ENCODE measurements around the gene ANGPTL8. TPM values are rescaled to one million over a fixed set of nuclear protein-coding genes. Genes with fewer than 3 reads are reported as not detected.
A peak's percentile ranks its signal among the peaks of the same experiment; 100 is the strongest.

Gene ANGPTL8, protein sequence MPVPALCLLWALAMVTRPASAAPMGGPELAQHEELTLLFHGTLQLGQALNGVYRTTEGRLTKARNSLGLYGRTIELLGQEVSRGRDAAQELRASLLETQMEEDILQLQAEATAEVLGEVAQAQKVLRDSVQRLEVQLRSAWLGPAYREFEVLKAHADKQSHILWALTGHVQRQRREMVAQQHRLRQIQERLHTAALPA
- not detected in 2 replicates for total RNA-seq (2014; rRNA removed; shearing (Covaris generic))

DNA sequence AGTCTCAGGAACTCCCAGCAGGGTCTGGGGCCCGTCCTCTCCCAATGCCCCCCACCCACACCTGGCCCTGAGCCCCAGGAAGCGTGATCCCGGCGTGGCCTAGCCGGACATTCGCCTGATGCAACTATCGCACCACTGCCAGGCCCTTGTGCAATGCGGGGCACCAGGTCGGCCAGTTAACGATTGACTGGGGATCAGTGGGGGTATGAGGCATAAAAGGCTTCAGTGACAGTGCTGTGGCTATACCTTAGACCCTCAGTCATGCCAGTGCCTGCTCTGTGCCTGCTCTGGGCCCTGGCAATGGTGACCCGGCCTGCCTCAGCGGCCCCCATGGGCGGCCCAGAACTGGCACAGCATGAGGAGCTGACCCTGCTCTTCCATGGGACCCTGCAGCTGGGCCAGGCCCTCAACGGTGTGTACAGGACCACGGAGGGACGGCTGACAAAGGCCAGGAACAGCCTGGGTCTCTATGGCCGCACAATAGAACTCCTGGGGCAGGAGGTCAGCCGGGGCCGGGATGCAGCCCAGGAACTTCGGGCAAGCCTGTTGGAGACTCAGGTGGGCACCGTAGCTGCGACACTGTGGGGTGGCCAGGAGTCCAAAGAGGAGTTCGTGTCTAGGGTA, at the start of gene ANGPTL8:
TSS of gene ANGPTL8 (plus strand) at position 243 of the 624 bp plus-strand sequence. CDS start at position 262, 19 bp downstream.
- in situ Hi-C loops (cut with HindIII; ENCODE audit: low sequenced_read_pairs) = no loop called here
- no peak for DNase-seq (ENCODE audit: low spot score)

DNA sequence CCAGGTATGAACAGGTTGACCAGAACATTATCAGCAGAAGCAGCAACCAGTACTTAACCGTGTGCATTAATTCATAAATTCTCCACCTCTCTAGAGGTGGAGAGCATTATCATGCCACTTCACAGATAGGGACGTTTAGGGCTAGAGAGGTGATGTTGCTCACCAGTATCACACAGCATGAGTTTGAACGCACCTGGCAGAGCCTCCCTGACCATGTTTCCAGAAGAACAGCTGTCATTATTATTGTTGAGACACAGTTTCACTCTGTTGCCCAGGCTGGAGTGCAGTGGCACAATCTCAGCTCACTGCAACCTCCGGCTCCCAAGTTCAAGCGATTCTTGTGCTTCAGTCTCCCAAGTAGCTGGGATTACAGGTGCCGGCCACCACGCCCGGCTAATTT, 48.9 kb upstream of the ANGPTL8 start:
- no peak for DNase-seq (ENCODE audit: low spot score)

DNA sequence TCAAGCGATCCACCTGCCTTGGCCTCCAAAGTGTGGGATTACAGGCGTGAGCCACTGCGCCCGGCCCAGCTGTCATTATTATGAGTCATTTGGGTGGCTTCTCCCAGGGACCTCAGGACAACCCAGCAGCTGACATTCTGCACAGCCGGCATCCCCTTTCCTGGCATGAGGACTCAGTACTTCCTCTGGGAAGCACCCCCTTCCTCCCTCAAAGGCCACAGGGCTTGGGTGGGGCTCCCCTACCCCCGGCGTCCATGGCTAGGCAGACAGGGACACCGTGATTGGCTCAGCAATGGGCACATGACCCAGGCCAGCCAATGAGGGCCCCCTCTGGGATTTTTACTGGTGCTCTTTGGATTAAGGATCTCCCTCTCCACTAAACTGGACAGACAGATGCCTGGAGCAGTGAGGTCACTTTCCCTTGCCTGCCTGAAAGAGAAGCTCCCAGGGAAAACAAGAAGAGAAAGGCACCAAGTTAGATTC, 48.1 kb upstream of the ANGPTL8 start:
- DNase-seq (ENCODE audit: low spot score) = no peak
- in situ Hi-C loops (cut with HindIII; ENCODE audit: low sequenced_read_pairs) = no loop called here

More for the DNA sequence above, 48.9 kb upstream of the ANGPTL8 start:
- in situ Hi-C loops (cut with HindIII; ENCODE audit: low sequenced_read_pairs) = no loop called here

DNA sequence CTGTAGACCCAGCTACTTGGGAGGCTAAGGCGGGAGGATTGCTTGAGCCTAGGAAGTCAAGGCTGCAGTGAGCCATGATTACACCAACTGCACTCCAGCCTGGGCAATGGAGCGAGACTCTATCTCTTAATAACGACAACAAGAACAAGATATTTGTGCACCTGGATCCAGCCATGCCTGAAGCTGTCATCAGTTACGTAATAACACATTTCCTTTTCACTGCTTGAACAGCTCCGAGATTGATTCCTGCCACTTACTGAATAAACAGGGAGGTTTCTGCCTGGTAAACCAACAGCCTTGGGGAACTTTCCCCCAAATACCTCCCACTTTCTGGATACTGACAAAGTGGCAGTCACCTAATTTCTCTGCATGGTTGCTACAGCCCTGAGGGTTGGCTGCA, 47.5 kb upstream of the ANGPTL8 start:
- in situ Hi-C loops (cut with HindIII; ENCODE audit: low sequenced_read_pairs) = no loop called here

DNA sequence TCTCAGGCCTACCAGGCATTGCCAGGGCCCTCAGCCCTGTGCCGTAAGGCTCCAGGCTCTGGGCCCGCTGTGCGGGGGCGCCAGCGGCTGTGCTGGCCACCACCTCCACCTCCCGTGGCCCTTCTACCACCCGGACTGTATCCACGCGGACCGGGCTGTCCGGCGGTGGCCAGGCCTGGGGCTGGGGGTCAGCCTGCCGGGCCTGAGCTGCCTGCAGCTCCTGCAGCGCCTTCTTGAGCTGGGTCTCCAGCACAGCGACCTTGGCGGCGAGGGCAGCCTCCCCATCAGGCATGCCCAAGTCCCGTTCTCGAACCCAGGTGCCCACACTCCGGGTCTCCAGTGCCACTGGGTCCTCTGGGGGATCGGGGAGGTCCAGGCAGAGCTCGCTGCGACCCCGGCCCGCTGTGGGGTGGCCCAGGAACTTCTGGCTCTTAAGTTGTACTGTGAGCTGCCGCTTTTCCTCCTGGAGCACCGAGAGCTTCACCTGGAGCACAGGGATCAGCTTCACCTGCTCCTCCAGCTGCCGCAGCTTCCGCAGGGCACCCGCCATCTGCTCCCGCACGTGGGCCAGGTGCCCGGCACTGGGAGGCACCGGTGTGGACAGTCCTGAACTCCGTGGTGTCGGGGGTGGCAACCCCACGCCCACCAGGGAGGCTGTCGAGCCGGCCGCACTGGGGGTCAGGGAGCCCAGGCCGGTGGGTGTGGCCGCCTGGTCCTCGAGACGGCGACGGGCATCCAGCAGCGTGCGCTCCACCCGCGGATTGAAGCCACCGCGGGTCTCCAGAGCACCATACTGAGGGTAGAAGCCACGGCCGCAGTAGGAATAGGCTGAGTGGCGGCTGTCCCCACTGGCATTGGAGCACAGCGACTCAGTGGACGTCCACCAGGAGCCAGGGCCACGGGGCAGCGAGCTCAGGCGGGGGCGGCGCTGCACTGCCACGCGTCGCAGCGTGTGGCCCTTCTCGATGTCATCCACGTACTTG, 46.2 kb upstream of the ANGPTL8 start:
- in situ Hi-C loops (cut with HindIII; ENCODE audit: low sequenced_read_pairs) = no loop called here
- no peak for DNase-seq (ENCODE audit: low spot score)

More for the DNA sequence above, 47.5 kb upstream of the ANGPTL8 start:
- no peak for DNase-seq (ENCODE audit: low spot score)

DNA sequence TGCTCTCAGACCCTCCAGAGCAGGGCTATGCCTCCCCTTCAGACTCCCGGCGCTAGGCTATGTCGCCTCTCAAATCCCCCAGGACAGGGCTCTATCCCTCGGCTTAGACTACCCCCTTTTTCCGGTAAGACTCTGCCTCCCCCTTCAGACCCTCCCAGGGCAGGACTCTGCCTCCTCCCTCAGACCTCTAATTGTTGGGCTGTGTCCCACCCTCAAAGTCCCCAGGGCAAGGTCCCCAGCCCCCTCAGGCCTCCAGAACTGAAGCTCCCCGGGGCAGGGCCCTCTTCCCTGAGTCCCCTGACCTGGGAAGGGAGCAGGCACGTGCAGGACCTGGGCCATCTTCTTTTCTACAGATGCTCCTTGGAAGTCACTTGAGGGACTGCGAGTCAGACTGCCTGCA, 45.2 kb upstream of the ANGPTL8 start:
- in situ Hi-C loops (cut with HindIII; ENCODE audit: low sequenced_read_pairs) = no loop called here
- no peak for DNase-seq (ENCODE audit: low spot score)

DNA sequence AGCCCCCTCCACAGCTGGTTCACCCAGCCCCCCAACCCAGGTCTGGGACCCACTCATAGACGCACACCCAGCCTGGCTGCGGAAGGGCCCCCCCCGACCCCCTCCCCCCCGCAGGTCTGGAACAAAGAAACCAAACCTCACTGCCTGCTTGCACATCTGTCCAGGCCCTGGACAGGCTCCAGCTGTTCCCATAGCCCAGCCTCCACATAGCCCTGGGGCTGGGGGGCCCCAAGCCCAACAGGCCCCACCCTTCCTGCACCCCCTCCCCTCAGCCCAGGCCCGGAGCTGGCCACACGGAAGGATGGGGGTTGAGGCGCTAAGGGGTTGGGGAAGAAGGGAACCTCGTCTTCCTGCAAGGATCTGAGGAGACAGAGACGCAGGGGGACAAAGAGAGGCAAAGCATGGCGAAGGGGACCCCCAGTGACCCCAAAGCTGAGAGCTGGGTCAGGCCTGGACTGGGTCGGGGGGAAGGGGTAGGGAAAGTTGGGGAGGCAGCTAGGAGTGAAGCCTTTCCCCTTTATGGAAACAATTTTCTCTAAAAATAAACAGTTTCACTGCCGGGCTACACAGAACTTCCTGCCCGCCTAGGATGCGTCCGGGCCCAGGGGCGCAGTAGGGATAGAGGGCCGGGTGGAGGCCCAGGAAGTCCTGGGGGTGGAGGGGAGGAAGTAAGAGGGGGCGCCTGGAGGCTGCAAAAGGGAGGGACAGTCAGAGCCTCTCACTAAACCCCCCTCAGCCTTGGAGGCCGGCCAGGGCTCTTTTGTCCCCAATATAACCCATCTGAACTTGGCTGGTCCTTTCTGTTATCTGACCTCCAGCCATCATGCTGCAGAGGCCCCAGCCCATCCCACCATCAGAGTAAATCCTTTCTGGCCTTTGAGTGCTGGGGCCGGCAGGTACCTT, 44.5 kb upstream of the ANGPTL8 start:
- in situ Hi-C loops (cut with HindIII; ENCODE audit: low sequenced_read_pairs) = no loop called here

DNA sequence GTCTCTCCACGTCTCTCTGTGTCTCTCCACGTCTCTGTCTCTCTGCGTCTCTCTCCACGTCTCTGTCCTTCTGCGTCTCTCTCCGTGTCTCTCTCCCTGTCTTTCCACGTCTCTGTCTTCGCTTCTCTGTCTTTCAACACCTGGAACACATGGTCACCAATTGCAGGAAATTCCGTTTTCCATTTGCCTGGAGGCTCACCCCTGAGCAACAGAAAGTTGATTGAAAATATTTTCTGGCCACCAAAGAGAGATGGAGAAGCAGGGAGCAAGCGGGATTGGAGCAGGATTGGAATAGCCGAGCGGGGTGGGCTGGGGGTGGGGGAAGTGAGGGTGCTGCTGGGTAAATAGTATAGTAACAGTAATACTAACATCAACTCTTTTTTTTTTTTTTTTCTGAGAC, 43.7 kb upstream of the ANGPTL8 start:
- no peak for DNase-seq (ENCODE audit: low spot score)
- in situ Hi-C loops (cut with HindIII; ENCODE audit: low sequenced_read_pairs) = no loop called here

More for the DNA sequence above, 44.5 kb upstream of the ANGPTL8 start:
- DNase-seq (ENCODE audit: low spot score) = no peak

DNA sequence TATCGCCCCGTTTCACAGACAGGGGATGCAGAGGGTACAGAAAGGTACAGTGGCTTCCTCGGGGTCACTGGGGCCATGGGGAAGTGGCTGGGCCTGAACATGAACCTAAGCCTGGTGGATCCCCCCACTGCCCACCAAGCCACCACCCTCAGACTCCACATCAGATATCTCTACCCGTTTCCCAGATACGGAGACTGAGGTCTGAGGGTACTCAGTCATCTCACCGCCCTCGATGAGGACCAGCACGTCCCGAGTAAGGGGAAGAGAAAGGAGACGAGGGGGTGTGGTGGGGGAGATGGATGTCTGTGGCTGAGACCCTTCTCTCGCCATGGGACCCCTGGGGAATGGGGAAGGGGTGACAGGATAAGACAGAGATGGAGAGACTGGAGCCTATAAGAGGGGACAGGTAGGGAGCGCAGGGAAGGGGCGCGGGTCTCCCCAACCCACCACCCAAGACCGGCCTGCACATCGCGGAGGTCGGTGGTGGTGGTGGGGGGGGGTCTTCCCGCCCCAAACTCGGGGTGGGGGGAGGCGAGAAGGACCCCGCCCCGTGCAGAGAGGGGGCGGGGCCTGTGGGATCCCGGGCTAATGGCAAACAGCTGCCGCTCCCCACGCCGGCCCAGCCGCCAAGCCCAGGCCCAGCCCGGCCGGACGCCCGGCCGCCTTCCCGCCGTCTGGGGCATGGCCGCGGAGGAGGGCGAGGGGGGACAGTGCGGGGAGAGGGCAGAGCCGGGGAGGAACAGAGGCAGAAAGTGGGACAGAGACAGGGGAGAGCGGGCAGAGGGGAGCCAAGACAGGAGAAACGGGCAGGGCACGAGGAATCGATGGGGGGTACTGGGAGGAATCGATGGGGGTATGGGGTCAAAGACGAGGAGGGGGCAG, 42.8 kb upstream of the ANGPTL8 start:
- no peak for DNase-seq (ENCODE audit: low spot score)
- in situ Hi-C loops (cut with HindIII; ENCODE audit: low sequenced_read_pairs) = no loop called here

DNA sequence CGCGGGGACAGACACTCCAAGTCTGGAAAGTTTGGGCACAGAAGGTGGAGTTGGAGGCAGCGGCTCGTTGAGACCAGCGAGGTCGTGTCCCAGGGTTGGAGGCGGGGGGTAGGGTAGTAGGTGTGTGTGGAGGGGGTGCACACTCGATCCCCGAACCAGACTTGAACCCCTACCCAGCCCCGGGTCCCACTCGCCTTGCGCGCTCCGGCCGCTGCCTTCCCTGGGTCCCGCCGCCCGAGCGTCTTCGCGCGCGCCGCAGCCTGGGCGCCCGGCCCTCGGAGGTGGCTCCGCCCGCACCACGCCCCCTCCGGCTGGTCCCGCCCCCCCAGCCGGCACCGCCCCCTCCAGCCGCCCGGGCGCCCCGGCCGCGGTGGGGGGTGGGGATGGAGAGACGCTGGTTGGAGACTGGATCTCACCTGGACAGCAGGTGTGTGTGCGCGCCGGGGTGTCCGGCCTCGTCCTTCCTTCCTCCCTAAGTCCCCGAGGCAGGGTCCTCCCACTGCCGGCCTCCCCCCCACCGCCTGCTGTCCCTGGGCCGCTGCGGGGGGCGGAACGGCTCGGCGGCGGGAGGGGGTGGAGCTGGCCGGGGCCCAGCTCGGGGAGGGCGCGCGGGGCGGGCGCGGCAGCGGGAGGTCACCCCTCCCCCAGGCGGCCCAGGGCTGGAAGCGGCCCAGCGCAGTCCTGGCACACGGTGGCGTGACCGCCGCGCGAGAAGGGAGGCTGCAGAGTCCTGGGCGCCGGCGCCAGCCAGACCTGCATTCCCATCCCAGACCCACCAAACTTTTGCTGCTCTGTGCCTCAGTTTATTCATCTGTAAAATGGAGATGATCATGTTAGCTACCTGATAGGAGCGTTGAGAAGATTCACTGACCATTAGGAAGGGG, 41.9 kb upstream of the ANGPTL8 start, which contains the start of gene KANK2:
TSS of gene KANK2 (minus strand) at position 255 of the 884 bp plus-strand sequence. CDS start 3,034 bp downstream, outside the sequence.
- in situ Hi-C loops (cut with HindIII; ENCODE audit: low sequenced_read_pairs) = no loop called here
- DNase-seq (ENCODE audit: low spot score) = peak; percentile 38

DNA sequence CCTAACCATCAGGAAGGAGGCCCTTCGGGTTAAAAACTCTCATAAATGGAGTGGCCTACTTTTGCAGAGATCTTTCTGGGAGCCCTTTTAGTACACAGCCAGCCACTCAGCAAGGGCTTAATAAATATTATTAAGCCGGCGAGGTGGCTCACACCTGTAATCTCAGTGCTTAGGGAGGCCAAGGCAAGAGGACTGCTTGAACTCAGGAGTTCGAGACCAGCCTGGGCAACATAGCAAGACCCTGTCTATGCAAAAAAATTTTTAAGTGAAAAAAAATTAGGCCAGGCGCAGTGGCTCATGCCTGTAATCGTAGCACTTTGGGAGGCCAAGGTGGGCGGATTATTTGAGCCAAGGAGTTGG, 41.3 kb upstream of the ANGPTL8 start:
- in situ Hi-C loops (cut with HindIII; ENCODE audit: low sequenced_read_pairs) = no loop called here
- no peak for DNase-seq (ENCODE audit: low spot score)

DNA sequence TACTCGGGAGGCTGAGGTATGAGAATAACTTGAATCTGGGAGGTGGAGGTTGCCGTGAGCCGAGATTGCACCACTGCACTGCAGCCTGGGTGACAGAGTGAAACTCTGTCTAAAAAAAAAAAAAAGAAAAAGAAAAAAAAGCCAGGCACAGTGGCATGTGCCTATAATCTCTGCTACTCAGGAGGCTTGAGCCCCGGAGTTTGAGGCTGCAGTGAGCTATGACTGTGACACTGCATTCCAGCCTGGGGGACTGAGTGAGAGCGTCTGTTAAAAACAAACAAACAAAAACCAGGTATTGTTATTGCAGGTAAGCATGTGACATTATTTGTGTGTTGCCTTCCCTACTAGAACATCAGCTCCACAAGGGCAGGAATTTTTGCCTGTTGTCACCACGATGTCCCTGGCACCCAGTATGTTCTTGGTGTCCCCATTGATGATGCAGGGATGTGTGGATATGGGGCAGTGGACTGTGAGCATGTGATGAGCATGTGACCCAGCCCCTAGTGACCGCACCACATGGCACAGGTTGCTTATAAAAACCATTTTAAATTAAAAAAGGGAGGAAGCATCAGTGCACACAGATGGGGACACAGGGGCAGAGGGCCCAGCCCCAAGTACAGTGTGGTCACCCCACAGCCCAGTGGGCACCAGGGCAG, 40.5 kb upstream of the ANGPTL8 start:
- in situ Hi-C loops (cut with HindIII; ENCODE audit: low sequenced_read_pairs) = no loop called here
- no peak for DNase-seq (ENCODE audit: low spot score)

DNA sequence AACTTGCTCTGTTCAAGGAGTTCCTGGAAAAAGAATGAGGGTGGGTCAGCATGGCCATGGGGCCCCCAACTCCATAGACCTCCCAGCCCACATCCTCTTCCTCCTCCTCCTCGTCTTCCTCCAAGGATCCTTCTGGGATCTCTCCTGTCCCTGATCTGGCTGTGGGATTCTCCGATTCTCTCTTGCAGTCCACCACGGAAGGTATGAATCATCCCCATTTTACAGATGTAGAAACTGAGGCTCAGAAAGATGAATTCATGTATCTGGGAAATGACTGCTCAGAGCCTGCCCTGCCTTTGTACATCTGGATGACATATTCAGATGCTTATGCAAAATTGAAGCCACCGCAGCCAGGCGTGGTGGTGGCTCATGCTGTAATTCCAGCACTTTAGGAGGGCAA, 39.9 kb upstream of the ANGPTL8 start:
- in situ Hi-C loops (cut with HindIII; ENCODE audit: low sequenced_read_pairs) = no loop called here

DNA sequence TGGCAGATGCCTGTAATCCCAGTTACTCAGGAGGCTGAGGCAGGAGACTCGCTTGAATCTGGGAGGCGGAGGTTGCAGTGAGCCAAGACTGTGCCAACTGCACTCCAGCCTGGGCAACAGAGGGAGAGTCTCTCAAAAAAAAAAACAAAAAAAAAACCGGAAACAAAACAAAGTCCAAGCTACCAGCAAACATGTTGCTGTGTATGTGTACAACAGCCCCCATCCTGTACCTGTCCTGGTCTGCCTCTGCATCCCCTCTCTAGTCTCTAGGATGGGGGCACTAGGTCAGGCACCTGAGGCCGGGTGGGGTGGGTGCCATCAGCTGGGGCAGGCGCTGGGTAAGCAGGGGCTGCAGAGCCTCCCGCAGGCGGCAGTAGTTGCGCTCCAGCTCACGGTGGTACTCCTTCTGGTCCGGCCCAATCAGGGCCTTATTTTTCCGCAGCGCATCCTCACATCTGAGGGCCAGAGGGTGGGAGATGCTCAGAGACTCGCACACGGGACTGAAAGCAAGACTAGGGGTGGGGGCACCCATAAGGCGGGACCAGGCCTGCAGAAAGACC, 39.3 kb upstream of the ANGPTL8 start:
- in situ Hi-C loops (cut with HindIII; ENCODE audit: low sequenced_read_pairs) = no loop called here
- DNase-seq (ENCODE audit: low spot score) = no peak

More for the DNA sequence above, 39.9 kb upstream of the ANGPTL8 start:
- DNase-seq (ENCODE audit: low spot score) = no peak

DNA sequence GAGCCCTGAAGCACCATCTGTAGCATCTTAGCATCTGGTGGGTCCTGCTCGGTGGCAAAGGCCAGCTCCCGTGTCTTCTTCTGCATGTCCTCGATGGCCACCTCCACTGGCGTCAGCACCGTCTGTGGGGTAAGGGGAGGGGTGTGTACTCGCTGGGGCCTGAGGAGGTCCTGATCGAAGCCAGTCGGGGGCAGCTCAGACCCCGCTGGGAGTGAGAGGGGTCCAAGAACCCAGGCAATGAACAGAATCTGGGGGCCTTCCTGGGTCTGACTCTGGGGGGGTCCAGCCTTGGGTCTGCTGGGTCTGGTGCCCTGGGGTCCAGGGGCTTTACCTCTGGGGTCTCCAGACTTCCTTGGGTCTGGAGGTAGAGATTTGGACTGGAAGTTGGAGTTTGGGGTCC, 38.5 kb upstream of the ANGPTL8 start:
- in situ Hi-C loops (cut with HindIII; ENCODE audit: low sequenced_read_pairs) = no loop called here
- no peak for DNase-seq (ENCODE audit: low spot score)

DNA sequence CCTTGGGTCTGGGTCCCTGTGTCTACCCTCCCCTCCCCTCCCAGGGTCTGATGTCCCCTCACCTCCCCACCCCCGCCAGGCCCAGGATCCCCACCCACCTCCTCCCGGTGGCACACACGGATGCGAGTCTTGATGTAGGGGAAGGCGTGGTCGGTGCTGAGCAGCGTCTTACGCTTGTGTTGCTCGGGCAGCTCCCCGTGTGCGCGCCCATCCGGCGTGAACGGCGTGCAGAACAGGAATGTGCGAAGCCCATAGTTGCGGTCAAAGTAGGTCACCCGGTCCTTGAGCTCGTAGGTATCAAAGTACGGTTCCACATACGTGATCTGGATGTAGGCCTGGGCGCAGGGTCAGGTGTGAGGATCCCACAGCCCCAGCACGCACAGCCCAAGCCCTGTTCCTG, 37.6 kb upstream of the ANGPTL8 start:
- DNase-seq (ENCODE audit: low spot score) = no peak
- in situ Hi-C loops (cut with HindIII; ENCODE audit: low sequenced_read_pairs) = no loop called here

All from G401 (cell line).